Posterior cingulate gyrus (tissue), 11 donors: ENCODE results near the gene TIMM8A.

Source experiments
- DNase-seq, 10 donors: peaks; one replicate each; pipeline versions ENCODE4 v3.0.0 to v3.0.0-alpha.2; 2020 to 2021; ENCODE audit warnings: mixed read lengths in 3 of 10
- intact Hi-C: fragments of 100-400 bp; cut with DNase I; formaldehyde crosslinking; loops from one replicate; pipeline ENCODE4 v1.15.1; 2023

TIMM8A gene

GRCh38 chrX:101348452-101349192 is at the start of gene TIMM8A:
Gene TIMM8A (minus strand): TSS chrX:101348742. CDS start chrX:101348664, 78 bp downstream.
- intact Hi-C loops: no loop called here
- peak; percentile 51 to 96 (median 75) for DNase-seq

- intact Hi-C loops: no loop called here
- no peak for DNase-seq
Measured at GRCh38 chrX:101397779-101398178, 49.2 kb upstream of the TIMM8A start.

- no peak for DNase-seq
- intact Hi-C loops: no loop called here
Measured at GRCh38 chrX:101395789-101396188, 47.2 kb upstream of the TIMM8A start.

GRCh38 chrX:101394372-101394771 is 45.8 kb upstream of the TIMM8A start:
- intact Hi-C loops: no loop called here

GRCh38 chrX:101393530-101394305 is 45.2 kb upstream of the TIMM8A start:
- intact Hi-C loops: no loop called here
- DNase-seq: no peak

More at GRCh38 chrX:101394372-101394771, 45.8 kb upstream of the TIMM8A start:
- DNase-seq: no peak

- no peak for DNase-seq
- intact Hi-C loops: no loop called here
Measured at GRCh38 chrX:101391831-101392230, 43.3 kb upstream of the TIMM8A start.

GRCh38 chrX:101390664-101391525 is 42.4 kb upstream of the TIMM8A start, which contains the start of gene RPL36A:
Gene RPL36A (plus strand): TSS chrX:101391011. CDS start chrX:101391044, 33 bp downstream.
- intact Hi-C loops: no loop called here
- peak; percentile 67 to 98 (median 82) for DNase-seq

- intact Hi-C loops: no loop called here
- no peak for DNase-seq
Measured at GRCh38 chrX:101388604-101389003, 40.1 kb upstream of the TIMM8A start.

- DNase-seq: no peak
- intact Hi-C loops: no loop called here
Measured at GRCh38 chrX:101386542-101386885, 38.0 kb upstream of the TIMM8A start.

- intact Hi-C loops: no loop called here
- DNase-seq: no peak
Measured at GRCh38 chrX:101385795-101386541, 37.4 kb upstream of the TIMM8A start, which contains the start of gene BTK. Gene BTK (minus strand): TSS chrX:101386191. CDS start chrX:101375284, 10,907 bp downstream.

GRCh38 chrX:101385026-101385684 is 36.6 kb upstream of the TIMM8A start:
- DNase-seq: no peak
- intact Hi-C loops: no loop called here

GRCh38 chrX:101383679-101384205 is 35.2 kb upstream of the TIMM8A start:
- intact Hi-C loops: no loop called here
- no peak for DNase-seq

- DNase-seq: no peak
- intact Hi-C loops: no loop called here
Measured at GRCh38 chrX:101377547-101377946, 29.0 kb upstream of the TIMM8A start.

- DNase-seq: no peak
- intact Hi-C loops: no loop called here
Measured at GRCh38 chrX:101370888-101371504, 22.5 kb upstream of the TIMM8A start.

GRCh38 chrX:101369687-101370086 is 21.1 kb upstream of the TIMM8A start:
- no peak for DNase-seq
- intact Hi-C loops: no loop called here

GRCh38 chrX:101368800-101369199 is 20.3 kb upstream of the TIMM8A start:
- intact Hi-C loops: no loop called here
- no peak for DNase-seq

GRCh38 chrX:101365301-101365795 is 16.8 kb upstream of the TIMM8A start:
- DNase-seq: no peak
- intact Hi-C loops: no loop called here

- DNase-seq: no peak
- intact Hi-C loops: no loop called here
Measured at GRCh38 chrX:101362757-101363156, 14.2 kb upstream of the TIMM8A start.

GRCh38 chrX:101362116-101362515 is 13.6 kb upstream of the TIMM8A start:
- DNase-seq: no peak
- intact Hi-C loops: no loop called here
